ENCODE results near the gene FAM13A.

- TF ChIP-seq SIN3A (conservative IDR thresholded peaks at IDR 0.05 in 1 of 2, IDR thresholded peaks at IDR 0.05 in 1 of 2; ENCODE audit: low read depth in 1 of 2, low read length in 2 of 2) (no peak), RAD21 (IDR thresholded peaks at IDR 0.05 in 1 of 2, conservative IDR thresholded peaks at IDR 0.05 in 1 of 2; ENCODE audit: low read depth in 2 of 2, low read length in 2 of 2) (no peak)
- TF ChIP-seq, protein P1, sequence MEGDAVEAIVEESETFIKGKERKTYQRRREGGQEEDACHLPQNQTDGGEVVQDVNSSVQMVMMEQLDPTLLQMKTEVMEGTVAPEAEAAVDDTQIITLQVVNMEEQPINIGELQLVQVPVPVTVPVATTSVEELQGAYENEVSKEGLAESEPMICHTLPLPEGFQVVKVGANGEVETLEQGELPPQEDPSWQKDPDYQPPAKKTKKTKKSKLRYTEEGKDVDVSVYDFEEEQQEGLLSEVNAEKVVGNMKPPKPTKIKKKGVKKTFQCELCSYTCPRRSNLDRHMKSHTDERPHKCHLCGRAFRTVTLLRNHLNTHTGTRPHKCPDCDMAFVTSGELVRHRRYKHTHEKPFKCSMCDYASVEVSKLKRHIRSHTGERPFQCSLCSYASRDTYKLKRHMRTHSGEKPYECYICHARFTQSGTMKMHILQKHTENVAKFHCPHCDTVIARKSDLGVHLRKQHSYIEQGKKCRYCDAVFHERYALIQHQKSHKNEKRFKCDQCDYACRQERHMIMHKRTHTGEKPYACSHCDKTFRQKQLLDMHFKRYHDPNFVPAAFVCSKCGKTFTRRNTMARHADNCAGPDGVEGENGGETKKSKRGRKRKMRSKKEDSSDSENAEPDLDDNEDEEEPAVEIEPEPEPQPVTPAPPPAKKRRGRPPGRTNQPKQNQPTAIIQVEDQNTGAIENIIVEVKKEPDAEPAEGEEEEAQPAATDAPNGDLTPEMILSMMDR (IDR thresholded peaks at IDR 0.05; ENCODE audit: control extremely low read depth in 1 of 3, insufficient read depth in 1 of 3, low read depth in 1 of 3, low read length in 3 of 3), result no peak
Observed at GRCh38 chr4:88825931-88826330, 231.1 kb downstream of the FAM13A start.

Data from H1 (cell line).